ENCODE measurements around the gene FBN1. TPM values are rescaled to one million over a fixed set of nuclear protein-coding genes. Genes with fewer than 3 reads are reported as not detected.
A peak's percentile ranks its signal among the peaks of the same experiment; 100 is the strongest.

Gene FBN1
- total RNA-seq (2014; rRNA removed; shearing (Covaris generic)), result 18.1 and 19.5 TPM in 2 replicates

DNA sequence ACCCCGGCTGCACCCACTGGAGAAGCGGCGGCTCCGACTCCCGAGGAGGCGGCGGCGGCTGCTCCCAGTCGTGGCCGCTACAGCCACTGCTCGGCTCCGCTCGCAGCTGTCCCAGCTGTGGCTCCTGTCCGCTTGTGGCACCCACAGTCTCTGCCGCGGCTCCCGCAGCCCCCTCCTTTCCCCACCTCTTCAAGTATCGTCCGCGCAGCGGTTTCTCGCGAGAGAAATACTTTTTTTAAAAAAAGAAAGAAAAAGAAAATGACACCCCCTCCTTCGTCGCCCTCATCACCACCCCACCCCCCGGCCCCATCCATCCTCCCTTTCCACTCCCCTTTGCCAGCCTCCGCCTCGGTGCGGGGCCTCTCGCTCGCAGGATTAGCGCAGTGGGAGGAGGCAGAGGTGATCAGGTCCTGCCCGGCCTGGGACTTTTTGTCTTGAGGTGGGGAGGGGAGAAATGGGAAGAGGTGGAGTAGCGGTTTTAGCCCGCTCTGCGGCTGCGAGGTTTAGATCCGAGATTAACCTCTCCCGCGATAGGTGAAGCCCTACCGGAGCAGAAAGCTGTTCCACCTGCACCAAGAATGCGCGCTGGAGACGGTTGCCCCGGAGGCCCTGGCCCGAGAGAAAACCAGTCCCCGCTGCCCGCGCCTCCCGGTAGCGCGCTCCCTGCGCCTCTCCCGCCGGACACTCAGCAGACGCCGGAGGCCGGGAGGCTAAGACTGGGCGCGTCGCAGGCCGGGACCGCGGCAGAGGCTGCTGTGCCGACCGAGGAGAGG, at the start of gene FBN1:
TSS of gene FBN1 (minus strand) at position 152 of the 773 bp plus-strand sequence. CDS start 940 bp downstream, outside the sequence.
- DNase-seq (ENCODE audit: low spot score), result peak; percentile 40

DNA sequence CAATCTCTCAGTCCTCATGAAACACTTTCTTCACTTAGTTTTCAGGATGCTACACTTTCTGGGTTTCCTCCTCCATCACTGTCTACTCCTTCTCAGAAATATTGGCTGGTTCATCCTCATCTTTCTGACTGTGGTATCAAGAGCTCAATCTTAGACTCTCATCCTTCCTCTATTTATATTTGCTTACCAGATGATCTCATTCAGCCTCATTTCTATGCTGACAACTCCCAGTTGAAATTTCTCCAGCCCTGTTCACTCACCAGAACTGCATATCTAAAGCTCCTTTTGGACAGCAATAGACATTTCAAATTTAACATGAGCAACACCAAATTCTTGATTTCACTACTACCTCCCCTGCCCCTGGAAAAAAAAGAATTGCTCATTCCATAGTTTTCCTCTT, 48.0 kb upstream of the FBN1 start:
- no peak for DNase-seq (ENCODE audit: low spot score)

DNA sequence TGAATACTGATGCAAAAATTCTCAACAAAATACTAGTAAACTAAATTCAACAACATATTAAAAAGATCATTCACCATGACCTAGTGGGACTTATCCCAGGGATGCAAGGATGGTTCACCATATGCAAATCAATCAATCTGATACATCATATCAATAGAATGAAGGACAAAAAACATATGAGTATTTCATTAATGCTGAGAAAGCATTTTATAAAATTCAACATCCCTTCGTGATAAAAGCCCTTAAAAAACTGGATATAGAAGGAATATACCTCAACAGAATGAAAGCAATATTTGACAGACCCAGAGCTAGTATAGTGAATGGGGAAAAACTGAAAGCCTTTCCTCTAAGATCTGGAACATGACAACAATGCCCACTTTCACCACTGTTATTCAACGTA, 43.0 kb upstream of the FBN1 start:
- no peak for DNase-seq (ENCODE audit: low spot score)

DNA sequence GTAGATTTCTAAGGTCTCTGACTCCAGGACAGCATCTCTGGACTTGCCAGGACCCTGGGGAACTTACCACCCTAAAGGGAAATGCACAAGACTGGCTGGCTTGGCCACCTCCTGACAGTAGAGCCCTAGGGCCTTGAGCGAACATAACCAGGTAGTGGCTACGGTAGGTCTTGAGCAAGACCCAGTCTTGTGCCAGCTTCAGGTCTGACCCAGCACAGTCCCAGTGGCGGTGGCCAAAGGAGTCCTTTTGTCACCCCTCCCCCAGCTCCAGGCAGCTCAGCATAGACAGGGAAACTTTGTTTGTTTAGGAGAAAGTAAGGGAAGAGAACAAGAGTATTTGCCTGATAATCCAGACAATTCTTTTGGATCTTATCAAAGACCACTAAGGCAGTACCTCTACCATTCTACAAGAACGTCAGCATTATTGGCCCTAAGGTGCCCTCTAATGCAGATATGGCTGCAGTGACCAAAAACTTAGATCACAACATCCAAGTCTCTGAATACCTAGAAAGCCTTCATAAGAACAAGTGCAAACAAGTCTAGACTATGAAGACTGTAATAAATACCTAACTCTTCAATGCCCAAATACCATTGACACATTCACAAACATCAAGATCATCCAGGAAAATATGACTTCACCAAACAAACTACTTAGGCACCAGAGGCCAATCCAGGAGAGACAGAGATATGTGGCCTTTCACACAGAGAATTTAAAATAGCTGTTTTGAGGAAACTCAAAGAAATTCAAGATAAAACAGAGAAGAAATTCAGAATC, 38.7 kb upstream of the FBN1 start:
- DNase-seq (ENCODE audit: low spot score), result no peak

DNA sequence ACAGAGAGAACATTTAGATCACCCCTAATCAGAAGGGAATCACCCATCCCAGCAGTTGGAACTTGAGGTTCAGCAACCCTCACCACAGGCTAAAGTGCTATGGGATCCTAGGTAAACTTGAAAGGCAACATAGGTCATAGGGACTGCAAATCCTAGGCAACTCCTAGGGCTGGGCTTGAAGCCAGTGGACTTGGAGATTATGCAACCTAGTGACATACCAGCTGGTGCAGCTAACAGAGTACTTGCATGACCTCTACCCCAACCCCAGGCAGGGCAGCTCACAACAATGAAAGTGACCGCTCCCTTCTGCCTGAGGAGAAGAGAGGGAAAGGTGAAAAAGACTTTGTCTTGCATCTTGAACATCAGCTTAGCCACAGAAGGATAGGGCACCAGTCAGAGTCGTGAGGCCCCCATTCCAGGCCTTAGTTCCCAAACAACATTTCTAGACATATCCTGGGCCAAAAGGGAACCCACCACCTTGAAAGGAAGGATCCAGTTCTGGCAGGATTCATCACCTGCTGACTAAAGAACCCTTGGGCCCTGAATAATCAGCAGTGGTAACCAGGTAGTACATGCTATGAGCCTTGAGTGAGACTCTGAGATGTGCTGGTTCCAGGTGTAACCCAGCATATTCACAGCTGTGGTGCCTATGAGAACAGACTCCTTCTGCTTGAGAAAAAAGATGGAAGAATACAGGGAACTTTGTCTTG, 37.6 kb upstream of the FBN1 start:
- DNase-seq (ENCODE audit: low spot score), result peak; percentile 62

DNA sequence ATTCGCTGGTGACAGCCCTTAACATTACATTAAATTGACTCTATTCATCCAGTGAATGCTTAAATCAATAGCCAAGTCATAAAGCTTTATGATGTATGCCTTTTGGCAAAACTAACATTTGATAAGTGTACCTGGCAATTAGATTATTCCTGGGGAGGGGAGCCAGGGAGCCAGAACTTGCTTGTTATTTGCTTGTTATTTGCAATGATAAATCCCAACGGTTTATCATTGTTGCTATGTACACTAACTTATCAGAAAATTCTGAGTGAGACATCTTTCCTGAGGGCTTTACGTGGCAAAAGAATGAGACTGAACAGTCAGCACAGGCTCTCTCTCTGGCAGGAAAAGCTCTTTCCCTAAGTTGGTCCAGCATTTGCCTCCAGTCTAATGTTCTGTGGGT, 35.8 kb upstream of the FBN1 start:
- no peak for DNase-seq (ENCODE audit: low spot score)

DNA sequence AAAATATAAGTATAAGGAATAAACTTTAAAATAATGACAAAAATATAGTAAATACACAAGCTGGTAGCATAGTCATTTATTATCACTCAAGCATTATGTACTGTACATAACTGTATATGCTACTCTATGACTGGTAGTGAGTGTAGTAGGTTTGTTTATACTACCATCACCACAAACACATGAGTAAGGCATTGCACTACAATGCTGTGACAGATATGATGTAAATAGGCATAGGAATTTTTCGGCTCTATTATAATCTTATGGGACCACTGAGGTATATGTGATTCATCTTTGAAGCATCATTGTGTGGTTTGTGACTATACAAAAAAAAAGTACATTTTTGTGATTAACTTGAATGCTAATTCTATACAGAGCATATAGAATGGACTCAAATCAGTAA, 35.3 kb upstream of the FBN1 start:
- DNase-seq (ENCODE audit: low spot score), result peak; percentile 75

DNA sequence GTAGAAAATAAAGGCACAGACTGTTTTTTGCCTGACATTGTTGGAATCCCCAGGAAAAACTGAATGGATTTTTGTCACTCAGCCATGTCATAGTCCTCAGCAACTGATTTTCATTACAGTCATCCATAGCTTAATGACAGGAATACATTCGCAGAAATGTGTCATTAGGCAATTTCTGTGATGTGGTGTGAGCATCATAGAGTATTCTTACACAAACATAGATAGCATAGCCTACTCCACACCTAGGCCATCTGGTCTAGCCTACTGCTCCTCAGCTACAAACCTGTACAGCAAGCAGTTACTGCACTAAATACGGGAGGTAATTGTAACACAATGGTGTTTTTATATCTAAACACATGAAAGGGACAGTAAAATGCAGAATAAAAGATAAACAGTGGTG, 34.4 kb upstream of the FBN1 start:
- no peak for DNase-seq (ENCODE audit: low spot score)

DNA sequence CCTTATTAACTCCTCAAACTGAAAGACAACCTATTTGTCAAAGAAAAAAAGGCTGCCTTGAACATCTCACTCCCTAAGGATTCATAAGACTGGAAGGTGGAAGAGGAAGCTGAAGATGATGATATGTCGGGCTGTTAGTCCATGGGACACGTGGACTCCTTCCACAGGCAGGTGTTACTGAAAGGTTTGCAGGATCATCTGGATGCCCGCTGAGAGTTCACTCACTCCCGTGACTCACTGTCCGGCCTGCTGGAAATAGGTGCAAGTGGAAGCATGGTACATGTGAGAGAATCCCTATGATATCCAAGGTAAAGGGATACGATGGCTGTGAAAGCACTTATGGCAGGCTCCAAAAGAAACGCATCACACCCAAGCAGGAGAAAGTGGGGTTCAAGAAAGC, 33.3 kb upstream of the FBN1 start:
- no peak for DNase-seq (ENCODE audit: low spot score)

DNA sequence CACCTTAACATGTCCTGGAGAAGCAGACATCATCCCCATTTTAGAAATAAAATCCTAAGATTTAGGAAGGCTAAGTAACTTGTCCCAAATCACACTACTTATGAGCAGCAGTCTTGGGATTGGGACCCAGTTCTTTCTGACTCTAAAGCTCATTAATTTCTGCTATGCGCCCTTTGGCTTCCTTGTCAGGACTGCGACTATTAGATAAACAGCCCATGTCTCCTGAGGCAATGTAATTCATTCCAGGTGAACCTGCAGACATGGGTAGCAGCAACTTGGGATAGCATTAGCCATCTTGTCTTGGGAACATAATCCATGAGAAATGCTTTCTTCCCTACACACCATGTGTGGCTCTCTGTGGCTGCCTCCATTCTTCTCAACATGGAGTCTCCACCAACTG, 32.3 kb upstream of the FBN1 start:
- no peak for DNase-seq (ENCODE audit: low spot score)

DNA sequence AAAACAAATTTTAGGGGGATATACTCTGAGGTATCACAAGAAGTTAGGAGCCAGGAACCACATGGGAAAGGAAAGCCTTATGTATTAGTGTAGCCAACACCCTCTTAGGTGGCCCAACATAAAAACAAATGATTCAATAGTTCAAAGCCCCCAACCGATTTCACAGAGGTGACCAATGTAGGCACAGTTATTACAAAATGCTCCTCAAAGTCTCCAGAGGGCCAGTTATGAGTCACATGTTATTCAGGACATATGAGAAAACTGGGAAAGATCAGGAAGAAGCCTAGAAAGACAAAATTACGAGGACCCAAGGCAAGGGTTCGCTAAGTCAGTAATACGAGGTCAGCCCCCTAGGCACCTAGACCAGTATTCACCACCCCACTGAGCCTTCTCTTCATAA, 29.9 kb upstream of the FBN1 start:
- no peak for DNase-seq (ENCODE audit: low spot score)

DNA sequence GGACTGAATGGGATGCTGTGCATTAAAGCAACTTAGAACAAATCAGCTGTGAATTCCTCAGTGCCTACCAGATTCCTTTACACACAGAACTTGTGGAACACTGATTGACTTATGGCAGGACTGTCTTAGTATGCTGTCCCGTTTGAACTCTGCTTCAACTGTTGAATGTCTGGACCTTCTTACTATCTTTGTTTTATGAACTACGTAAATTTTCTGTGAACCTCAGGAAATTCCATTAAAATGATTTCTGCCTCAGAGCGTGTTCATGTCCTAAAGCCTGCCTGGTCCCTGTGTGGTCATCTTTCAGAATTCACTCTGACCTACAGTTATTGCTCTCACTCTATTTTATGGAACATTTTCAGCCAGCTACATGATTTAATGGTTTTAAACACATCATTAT, 29.4 kb upstream of the FBN1 start:
- no peak for DNase-seq (ENCODE audit: low spot score)

DNA sequence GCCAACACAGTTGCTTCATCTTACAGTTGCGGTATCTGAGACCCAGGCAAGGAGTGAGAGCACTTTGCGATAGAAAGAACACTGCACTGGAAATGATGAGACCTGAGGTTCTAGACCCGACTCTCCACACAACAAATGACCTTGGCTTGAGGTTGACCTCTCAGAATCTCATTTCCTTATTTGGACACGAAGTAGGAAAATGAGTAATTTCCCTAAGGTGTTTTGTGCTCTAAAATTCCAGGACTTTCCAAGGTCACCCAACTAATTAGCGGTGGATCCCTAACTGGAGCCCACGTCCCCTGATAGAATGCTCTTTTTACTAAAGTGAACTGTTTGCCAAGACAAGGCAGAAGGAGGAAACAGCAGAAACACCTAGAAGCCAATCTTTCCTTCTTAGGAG, 26.7 kb upstream of the FBN1 start:
- no peak for DNase-seq (ENCODE audit: low spot score)

DNA sequence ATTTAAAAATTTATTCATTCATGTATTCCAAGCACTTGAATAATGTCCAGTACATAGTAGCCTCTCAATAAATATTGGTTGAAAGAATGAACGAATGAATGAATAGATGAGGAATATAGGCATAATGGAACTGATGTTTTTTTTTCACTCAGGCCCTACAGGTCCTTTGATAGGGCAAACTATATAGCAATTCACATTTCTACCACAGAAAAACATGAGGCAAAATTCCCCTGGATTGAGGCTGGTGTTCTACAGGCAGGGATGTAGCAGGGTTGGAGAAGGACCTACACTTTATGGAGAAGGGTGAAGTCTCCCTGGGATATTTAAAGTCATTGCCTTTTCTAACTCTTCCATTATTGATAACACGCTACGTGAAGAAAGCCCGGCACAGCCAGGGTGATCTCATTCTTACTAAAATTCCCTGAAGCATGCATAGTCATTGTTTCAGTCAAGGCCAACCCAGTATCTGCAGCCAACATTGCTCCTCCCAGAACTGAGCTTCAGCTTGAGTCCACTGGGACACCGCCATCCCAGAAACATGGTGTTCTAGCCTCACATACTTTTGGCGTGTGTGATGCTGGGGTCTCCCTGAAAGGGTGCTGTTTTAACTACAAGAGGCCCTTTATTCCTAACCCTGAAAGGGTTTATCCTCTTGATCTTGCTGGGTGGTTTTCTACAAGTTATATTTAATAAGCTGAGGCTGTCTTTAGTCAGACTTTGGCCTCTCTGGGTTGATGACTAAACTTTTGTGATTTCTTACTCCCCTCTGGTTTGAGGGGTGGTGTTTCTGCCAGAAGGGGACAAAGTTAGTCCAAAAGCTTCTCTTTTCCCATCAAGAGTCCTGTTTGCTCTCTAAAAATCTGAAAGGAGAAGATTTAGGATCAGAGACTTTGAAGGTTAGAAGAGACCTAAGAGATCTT, 25.9 kb upstream of the FBN1 start:
- DNase-seq (ENCODE audit: low spot score), result no peak

DNA sequence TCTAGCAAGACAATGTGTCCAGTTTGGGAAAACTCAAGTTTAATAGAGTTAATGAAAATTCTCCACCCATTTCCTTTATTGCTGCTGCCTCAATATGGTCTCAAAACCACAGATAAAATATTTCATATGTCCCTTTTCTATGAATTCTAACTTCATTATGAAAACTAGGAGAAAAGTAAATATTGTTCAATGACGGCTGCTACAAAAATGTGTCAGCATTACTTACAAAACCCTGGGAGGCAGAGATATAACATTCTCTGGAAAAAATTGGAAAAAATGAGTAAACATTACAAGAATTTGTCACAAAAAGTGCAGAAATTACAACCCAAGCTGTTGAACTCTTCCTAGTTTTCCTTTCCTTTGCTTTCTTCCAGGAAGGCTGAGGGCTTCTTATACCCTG, 22.2 kb upstream of the FBN1 start:
- DNase-seq (ENCODE audit: low spot score), result no peak

DNA sequence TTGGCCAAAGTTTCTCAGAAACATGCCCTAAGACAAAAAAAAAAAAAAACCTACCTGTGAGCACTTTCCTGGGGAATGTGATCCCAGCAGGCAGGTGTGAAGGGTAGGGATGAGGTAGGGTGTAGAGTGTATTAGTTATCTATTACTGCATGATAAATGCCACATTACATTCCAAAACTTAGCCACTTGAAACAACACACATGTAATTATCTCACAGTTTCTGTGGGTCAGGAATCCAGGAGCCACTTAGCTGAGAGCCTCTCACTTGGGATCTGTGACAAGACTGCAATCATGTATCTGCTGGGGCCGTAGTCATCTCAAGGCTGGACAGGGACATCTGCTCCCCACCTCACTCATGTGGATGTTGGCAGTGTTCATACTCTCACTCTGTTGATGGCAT, 18.9 kb upstream of the FBN1 start:
- no peak for DNase-seq (ENCODE audit: low spot score)

DNA sequence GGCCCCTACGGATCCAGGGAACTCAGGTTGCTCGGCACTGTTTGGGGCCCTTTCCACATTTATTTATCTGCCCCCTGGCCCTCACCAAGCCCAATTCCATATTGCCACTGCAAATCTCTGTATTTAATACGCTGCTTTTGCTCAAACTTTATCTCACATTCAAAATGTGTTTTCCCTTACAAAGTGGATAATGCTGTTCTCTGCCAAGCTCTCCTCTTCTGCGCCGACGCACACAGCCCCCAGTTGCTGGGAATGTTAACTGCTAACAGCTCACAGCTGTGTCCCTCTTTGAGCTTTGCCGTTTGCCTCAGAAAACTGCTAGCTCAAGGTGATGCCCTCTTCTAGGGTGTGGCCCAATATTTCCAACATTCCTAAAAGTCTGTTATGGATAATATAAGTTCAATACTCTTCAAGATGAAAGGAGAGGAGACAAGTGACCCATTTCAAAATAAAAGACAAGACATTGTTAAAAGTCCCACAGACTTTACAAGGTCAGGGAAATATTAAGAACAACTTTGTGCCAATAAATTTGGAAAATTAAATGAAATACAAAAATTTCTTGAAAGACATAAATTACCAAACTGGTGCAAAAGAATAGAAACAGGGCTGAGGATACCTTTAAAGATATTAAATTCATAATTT, 12.6 kb upstream of the FBN1 start:
- DNase-seq (ENCODE audit: low spot score), result no peak

DNA sequence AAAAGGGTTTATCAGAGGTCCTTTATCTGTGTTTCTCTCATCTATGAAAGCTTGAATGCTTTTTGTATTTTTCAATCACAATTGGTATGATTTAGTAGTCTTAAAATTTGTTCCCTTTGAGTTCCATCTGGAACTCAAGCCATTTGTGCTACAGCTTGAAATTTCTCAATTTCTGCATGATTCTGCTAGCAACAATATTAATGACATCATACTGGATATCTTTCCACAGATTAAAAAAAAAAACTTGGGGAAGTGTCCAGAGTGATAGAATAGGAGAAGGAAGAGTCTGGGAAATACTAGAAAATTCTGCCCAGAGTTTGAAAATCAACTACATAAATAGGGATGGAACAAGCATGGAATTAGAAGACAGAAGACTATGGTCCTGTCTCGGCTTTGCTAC, 9.3 kb upstream of the FBN1 start:
- no peak for DNase-seq (ENCODE audit: low spot score)

DNA sequence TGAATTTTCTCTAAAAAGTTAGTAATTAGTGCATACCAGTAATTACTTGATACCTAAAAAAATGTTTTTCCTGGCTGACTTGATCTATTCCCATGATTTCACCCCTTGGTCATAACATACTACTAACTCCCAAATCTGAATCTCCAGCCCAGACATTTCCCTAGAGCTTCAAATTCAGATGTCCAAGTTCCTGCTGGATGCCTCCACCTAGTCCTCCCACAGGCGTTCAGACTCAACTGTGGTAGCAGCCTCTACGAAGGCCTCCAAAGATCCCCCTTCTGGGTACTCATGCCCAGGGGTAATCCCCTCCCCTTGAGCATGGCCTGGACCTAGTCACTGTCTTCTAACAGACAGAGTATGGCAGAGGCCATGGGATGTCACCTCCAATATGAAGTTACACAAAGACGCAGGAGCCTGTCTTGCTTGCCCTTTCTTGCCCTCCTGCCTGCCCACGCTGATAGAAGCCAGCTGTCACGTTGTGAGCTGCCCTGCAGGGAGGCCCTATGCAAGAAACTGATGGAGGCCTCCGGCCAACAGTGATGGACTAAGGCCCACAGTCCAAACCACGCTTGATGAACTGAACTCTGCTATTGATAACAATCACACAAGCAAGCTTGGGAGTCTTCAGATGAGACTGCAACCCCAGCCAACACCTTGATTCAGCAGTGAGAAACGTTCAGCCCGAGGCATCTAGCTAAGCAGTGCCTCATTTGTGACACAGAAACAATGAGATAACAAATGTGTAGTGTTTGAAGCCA, 8.6 kb upstream of the FBN1 start:
- DNase-seq (ENCODE audit: low spot score), result no peak

DNA sequence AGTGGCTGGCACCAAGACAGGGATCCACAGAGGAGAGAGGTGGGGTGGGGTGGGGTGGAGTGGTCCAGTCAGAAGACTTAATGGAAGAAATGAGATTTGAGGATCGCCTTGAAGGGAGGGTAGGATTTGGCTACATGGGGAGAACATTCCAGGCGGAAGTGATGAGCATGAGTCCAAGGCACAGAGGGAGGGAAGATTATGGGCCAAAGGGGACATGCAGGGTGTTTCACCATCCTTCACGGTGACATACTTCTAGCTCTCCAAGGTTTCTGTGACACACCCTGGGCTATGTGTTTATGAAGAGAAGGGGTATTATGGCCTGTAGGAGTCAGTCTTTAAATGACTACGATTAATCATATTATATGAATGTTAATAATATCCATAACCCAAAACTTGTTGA, 7.7 kb upstream of the FBN1 start:
- DNase-seq (ENCODE audit: low spot score), result no peak

Measured in H4 (cell line).